NB4 (cell line): ENCODE measurements around the gene CFI.

Experiments used
- MAX ChIP-seq: IDR thresholded peaks from 2 replicates; pipeline ENCODE4 v1.6.1; 2011; ENCODE audit warnings: low read depth, low read length
- MYC ChIP-seq: IDR thresholded peaks from 2 replicates; pipeline ENCODE4 v1.6.1; 2011; ENCODE audit warnings: low read depth, low read length
- POLR2A ChIP-seq: IDR thresholded peaks from 2 replicates; pipeline ENCODE4 v1.6.1; 2011; ENCODE audit warnings: mild to moderate bottlenecking; ENCODE audit not compliant: insufficient read length; ENCODE audit errors: extremely low read depth
- TF ChIP-seq, protein P1 (sequence below): IDR thresholded peaks from one replicate; pipeline ENCODE4 v1.5.1; 2012; ENCODE audit warnings: low read depth, low read length

DNA sequence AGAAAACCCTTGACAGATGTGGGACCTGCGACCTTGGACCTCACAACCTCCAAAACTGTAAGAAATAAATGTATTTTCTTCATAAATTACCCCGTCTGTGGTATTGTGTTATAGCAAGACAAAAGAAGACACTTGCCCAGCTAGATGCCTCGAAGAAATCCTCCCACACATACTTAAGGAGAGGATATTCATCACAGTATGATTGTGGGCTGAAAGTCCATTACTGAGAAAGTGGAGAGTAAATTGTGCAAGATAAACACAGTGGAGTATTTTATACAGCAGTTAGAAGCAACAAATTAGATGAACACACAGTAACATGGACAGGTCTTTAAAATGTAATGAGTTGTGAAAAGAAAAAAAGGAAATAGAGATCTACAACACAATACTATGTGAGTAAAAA lies 46.1 kb downstream of the CFI start:
- TF ChIP-seq POLR2A (no peak), MYC (no peak), MAX (no peak)
- TF ChIP-seq, protein P1, sequence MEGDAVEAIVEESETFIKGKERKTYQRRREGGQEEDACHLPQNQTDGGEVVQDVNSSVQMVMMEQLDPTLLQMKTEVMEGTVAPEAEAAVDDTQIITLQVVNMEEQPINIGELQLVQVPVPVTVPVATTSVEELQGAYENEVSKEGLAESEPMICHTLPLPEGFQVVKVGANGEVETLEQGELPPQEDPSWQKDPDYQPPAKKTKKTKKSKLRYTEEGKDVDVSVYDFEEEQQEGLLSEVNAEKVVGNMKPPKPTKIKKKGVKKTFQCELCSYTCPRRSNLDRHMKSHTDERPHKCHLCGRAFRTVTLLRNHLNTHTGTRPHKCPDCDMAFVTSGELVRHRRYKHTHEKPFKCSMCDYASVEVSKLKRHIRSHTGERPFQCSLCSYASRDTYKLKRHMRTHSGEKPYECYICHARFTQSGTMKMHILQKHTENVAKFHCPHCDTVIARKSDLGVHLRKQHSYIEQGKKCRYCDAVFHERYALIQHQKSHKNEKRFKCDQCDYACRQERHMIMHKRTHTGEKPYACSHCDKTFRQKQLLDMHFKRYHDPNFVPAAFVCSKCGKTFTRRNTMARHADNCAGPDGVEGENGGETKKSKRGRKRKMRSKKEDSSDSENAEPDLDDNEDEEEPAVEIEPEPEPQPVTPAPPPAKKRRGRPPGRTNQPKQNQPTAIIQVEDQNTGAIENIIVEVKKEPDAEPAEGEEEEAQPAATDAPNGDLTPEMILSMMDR: no peak
